NT2/D1 (cell line): ENCODE measurements around the gene LPGAT1.

Experiments used
- YY1 ChIP-seq: IDR thresholded peaks from 2 replicates; pipeline ENCODE4 v1.6.1; 2011; ENCODE audit not compliant: insufficient read length, insufficient read depth
- ZNF274 ChIP-seq: IDR thresholded peaks from 2 replicates; pipeline ENCODE4 v1.6.1; 2011; ENCODE audit warnings: mild to moderate bottlenecking, low read depth, low read length

DNA sequence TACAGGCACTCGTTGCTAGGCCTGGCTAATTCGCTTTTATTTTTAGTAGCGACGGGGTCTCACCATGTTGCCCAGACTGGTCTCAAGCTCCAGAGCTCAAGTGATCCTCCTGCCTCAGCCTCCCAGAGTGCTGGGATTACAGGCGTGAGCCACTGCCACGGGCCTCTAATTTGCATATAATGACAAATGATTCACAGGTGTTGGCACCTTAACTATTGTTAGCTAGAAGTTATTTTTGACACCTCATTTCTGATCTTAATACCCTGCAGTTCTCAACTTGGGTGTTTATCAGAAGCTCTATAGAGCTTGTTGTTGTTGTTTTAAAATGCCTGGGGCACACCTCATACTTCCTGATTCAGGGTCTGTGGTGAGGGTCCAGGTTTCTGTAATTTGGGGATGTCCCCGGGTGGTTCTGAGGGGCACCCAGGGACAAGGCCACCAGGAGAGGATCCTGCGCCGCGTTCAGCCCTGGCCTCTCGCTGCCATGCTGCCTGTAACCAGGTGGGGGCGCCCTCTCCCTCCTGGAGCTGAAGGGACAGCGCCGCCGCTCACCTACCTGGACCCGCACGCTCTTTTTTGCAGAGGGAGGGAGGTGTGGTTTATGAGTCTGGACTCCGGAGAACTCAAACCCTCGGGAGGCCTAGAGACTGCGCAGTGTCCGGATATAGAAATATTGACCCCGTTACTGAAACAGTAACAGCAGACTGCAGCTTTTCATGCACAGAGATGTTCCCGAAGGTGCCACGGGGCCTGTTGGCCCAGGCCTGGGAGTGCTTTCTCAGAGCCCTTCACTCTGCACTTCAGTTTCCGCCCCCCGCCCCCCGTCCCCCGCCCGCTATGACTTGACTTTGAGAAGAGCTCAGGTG, 132.2 kb downstream of the LPGAT1 start:
- TF ChIP-seq ZNF274 (no peak), YY1 (no peak)
